IMR-90 (cell line): Measurements from ENCODE around the gene RMND5B. TPM values are rescaled to one million over a fixed set of nuclear protein-coding genes. Genes with fewer than 3 reads are reported as not detected.

Source experiments
- ATAC-seq: fragments of 200-7000 bp; cut with Tn5 transposase; 2 replicates; pipeline ENCODE4 v1.9.1; 2020; ENCODE audit warnings: low read depth, mild to moderate bottlenecking, moderate library complexity
- BruUV-seq: library from RNA; stranded (reverse); fragments of 400-500 nt; replicated peaks from 2 replicates; lab custom pipeline; 2021; lab: Mats Ljungman, UMichigan
- CTCF ChIA-PET: fragments of 300-600 bp; formaldehyde crosslinking; extraction: SDS; loops from one replicate; lab custom pipeline; 2021; ENCODE audit warnings: antibody characterized with exemption; lab: Yijun Ruan, JAX
- POLR2A ChIA-PET: fragments of 300-600 bp; sonication (Branson Sonifier 250); formaldehyde crosslinking; loops from one replicate; lab custom pipeline; 2022; ENCODE audit warnings: antibody characterized with exemption; ENCODE audit not compliant: unreplicated experiment; lab: Charles Lee
- DNase-seq: peaks from one replicate; pipeline ENCODE4 v3.0.0; 2013
- H2AFZ ChIP-seq: replicated peaks from 2 replicates; pipeline ENCODE3; 2013; ENCODE audit warnings: low read length, mild to moderate bottlenecking; ENCODE audit not compliant: poor library complexity
- H2AK5ac ChIP-seq: 2 replicates; pipeline ENCODE4 v1.6.1; 2013; ENCODE audit warnings: low read depth, low read length, inconsistent platforms
- H2AK9ac ChIP-seq: replicated peaks from 2 replicates; pipeline ENCODE3; 2013; ENCODE audit warnings: mild to moderate bottlenecking, low read depth, low read length, moderate library complexity; ENCODE audit not compliant: poor library complexity
- H2BK120ac ChIP-seq: 2 replicates; pipeline ENCODE4 v1.6.1; 2013; ENCODE audit warnings: low read depth, low read length, inconsistent platforms
- H2BK15ac ChIP-seq: 3 replicates; pipeline ENCODE4 v1.6.1; 2013; ENCODE audit warnings: low read depth, low read length, inconsistent platforms
- H2BK20ac ChIP-seq: 2 replicates; pipeline ENCODE4 v1.6.1; 2013; ENCODE audit warnings: low read depth, mild to moderate bottlenecking, inconsistent platforms, low read length, moderate library complexity
- H2BK5ac ChIP-seq: 2 replicates; pipeline ENCODE4 v1.6.1; 2013; ENCODE audit warnings: mild to moderate bottlenecking, low read depth, low read length, inconsistent platforms; ENCODE audit not compliant: poor library complexity, severe bottlenecking
- H3K14ac ChIP-seq: replicated peaks from 2 replicates; pipeline ENCODE4 v1.6.1; 2013; ENCODE audit warnings: low read depth, low read length, inconsistent platforms
- H3K18ac ChIP-seq: 2 replicates; pipeline ENCODE4 v1.6.1; 2013; ENCODE audit warnings: low read depth, low read length, control low read depth
- H3K23ac ChIP-seq: 2 replicates; pipeline ENCODE4 v1.6.1; 2013; ENCODE audit warnings: low read depth, low read length, inconsistent platforms
- H3K27ac ChIP-seq: 2 replicates; pipeline ENCODE4 v1.5.1; 2013; ENCODE audit warnings: mild to moderate bottlenecking, control low read depth, low read length; ENCODE audit not compliant: insufficient read depth
- H3K27me3 ChIP-seq: 2 replicates; pipeline ENCODE4 v1.6.1; 2013; ENCODE audit warnings: low read length; ENCODE audit not compliant: control insufficient read depth, insufficient read depth
- H3K36me3 ChIP-seq: 2 replicates; pipeline ENCODE4 v1.6.1; 2013; ENCODE audit warnings: low read length, mixed read lengths; ENCODE audit not compliant: control insufficient read depth, insufficient read depth
- H3K4ac ChIP-seq: 2 replicates; pipeline ENCODE4 v1.6.1; 2013; ENCODE audit warnings: low read depth, low read length, inconsistent platforms
- H3K4me1 ChIP-seq: 2 replicates; pipeline ENCODE4 v1.6.1; 2013; ENCODE audit warnings: low read length, mixed read lengths; ENCODE audit not compliant: control insufficient read depth, insufficient read depth
- H3K4me2 ChIP-seq: 2 replicates; pipeline ENCODE4 v1.6.1; 2013; ENCODE audit warnings: low read depth, mild to moderate bottlenecking, control low read depth, low read length, moderate library complexity
- H3K4me3 ChIP-seq: 2 replicates; pipeline ENCODE4 v1.5.1; 2013; ENCODE audit warnings: low read depth, mild to moderate bottlenecking, control low read depth, low read length, moderate library complexity; ENCODE audit not compliant: insufficient read depth
- H3K56ac ChIP-seq: 2 replicates; pipeline ENCODE4 v1.6.1; 2013; ENCODE audit warnings: low read length, inconsistent platforms; ENCODE audit not compliant: insufficient read depth; ENCODE audit errors: extremely low read depth
- H3K79me1 ChIP-seq, 2 experiments: 2 replicates each; pipeline ENCODE4 v1.6.1; 2013; ENCODE audit warnings: low read length in 2 of 2, inconsistent platforms in 1 of 2, low read depth in 1 of 2
- H3K9ac ChIP-seq: 2 replicates; pipeline ENCODE4 v1.6.1; 2013; ENCODE audit warnings: low read depth, low read length, control low read depth
- H3K9me1 ChIP-seq: 2 replicates; pipeline ENCODE4 v1.6.1; 2013; ENCODE audit warnings: low read length, inconsistent platforms; ENCODE audit not compliant: insufficient read depth
- H3K9me3 ChIP-seq: 2 replicates; pipeline ENCODE4 v1.6.1; 2013; ENCODE audit warnings: low read length; ENCODE audit not compliant: control insufficient read depth, insufficient read depth
- H4K20me1 ChIP-seq: 2 replicates; pipeline ENCODE4 v1.6.1; 2013; ENCODE audit warnings: low read length, inconsistent platforms; ENCODE audit not compliant: insufficient read depth
- H4K5ac ChIP-seq: 2 replicates; pipeline ENCODE4 v1.6.1; 2013; ENCODE audit warnings: mild to moderate bottlenecking, low read depth, low read length, control low read depth
- H4K8ac ChIP-seq, 2 experiments: 2 replicates each; pipeline ENCODE4 v1.6.1; 2013; ENCODE audit warnings: low read depth in 2 of 2, low read length in 2 of 2, control low read depth in 1 of 2, inconsistent platforms in 1 of 2
- H4K91ac ChIP-seq: 2 replicates; pipeline ENCODE4 v1.6.1; 2013; ENCODE audit warnings: low read depth, low read length, inconsistent platforms; ENCODE audit not compliant: insufficient read depth
- BHLHE40 ChIP-seq: fragments of 150-350 bp; IDR thresholded peaks from 2 replicates; pipeline ENCODE4 v1.6.1; 2016; ENCODE audit warnings: mild to moderate bottlenecking, low read depth, low read length
- CHD1 ChIP-seq: IDR thresholded peaks from 2 replicates; pipeline ENCODE4 v1.6.1; 2012; ENCODE audit warnings: low read depth, low read length, improper control_type of control experiment
- FOS ChIP-seq: fragments of 150-350 bp; IDR thresholded peaks from 2 replicates; pipeline ENCODE4 v1.6.1; 2016; ENCODE audit warnings: low read depth, low read length
- MAFK ChIP-seq: IDR thresholded peaks from 2 replicates; pipeline ENCODE4 v1.6.1; 2012; ENCODE audit warnings: low read depth, low read length, improper control_type of control experiment
- MAZ ChIP-seq: IDR thresholded peaks from 2 replicates; pipeline ENCODE4 v1.6.1; 2012; ENCODE audit warnings: low read depth, mild to moderate bottlenecking, low read length, improper control_type of control experiment, moderate library complexity, borderline replicate concordance
- MXI1 ChIP-seq: IDR thresholded peaks from 2 replicates; pipeline ENCODE4 v1.6.1; 2012; ENCODE audit warnings: low read depth, mild to moderate bottlenecking, low read length, moderate library complexity, borderline replicate concordance
- NFE2L2 ChIP-seq: fragments of 150-350 bp; IDR thresholded peaks from 2 replicates; pipeline ENCODE4 v1.6.1; 2016; ENCODE audit warnings: low read depth, mild to moderate bottlenecking, low read length
- POLR2A ChIP-seq: IDR thresholded peaks from 2 replicates; pipeline ENCODE4 v1.6.1; 2012; ENCODE audit warnings: mild to moderate bottlenecking, low read depth, low read length
- RAD21 ChIP-seq: IDR thresholded peaks from 2 replicates; pipeline ENCODE4 v1.6.1; 2012; ENCODE audit warnings: low read length, improper control_type of control experiment
- RCOR1 ChIP-seq: IDR thresholded peaks from 2 replicates; pipeline ENCODE4 v1.6.1; 2012; ENCODE audit warnings: mild to moderate bottlenecking, low read length, improper control_type of control experiment; ENCODE audit not compliant: insufficient replicate concordance
- WGBS, 2 experiments: methylation state at CpG; one replicate each; pipeline versions ENCODE4 v1.1.5 to v1.1.7; 2013; ENCODE audit warnings: missing lambda C conversion rate in 2 of 2; ENCODE audit not compliant: insufficient read length in 1 of 2; ENCODE audit errors: extremely low coverage in 2 of 2; 5-methylcytosine and 5-hydroxymethylcytosine counted together
- dilution Hi-C: fragments of 300-500 bp; cut with HindIII; formaldehyde crosslinking; loops from one replicate; pipeline ENCODE4 v1.14.3; 2018; ENCODE audit warnings: low sequenced_read_pairs; ENCODE audit not compliant: unreplicated experiment
- in situ Hi-C: fragments of 300-500 bp; cut with MboI; formaldehyde crosslinking; loops from 3 replicates; pipeline ENCODE4 v1.14.3; 2019; ENCODE audit warnings: low sequenced_read_pairs, inconsistent platforms, mixed read lengths
- intact Hi-C: fragments of 100-400 bp; cut with micrococcal nuclease; formaldehyde crosslinking; loops from 2 replicates; pipeline ENCODE4 v1.10.0; 2022
- polyA plus RNA-seq, 3 experiments: library from polyadenylated mRNA; depleted of rRNA; stranded (reverse); fragments of >200 nt; gene quantifications; 2 replicates each; pipeline ENCODE4 v1.2.3, GENCODE V29; 2012; ENCODE audit warnings: low replicate concordance in 1 of 3
- total RNA-seq: library from RNA; depleted of rRNA; stranded (reverse); fragments of >200 nt; gene quantifications from 2 replicates; pipeline ENCODE4 v1.2.3, GENCODE V29; 2012
- TF ChIP-seq, protein P1 (sequence below): fragments of 150-350 bp; IDR thresholded peaks from 2 replicates; pipeline ENCODE4 v1.6.1; 2017; ENCODE audit warnings: mild to moderate bottlenecking, antibody characterized with exemption, low read length, low read depth
- TF ChIP-seq, protein P2 (sequence below): conservative IDR thresholded peaks from 2 replicates; pipeline ENCODE4 v1.5.1; 2012; ENCODE audit warnings: mild to moderate bottlenecking, low read depth, low read length, improper control_type of control experiment
- TF ChIP-seq, protein P3 (sequence below): fragments of 150-350 bp; IDR thresholded peaks from 2 replicates; pipeline ENCODE4 v1.6.1; 2016; ENCODE audit warnings: low read depth, mild to moderate bottlenecking, low read length, moderate library complexity, borderline replicate concordance

Gene RMND5B
- total and polyA plus RNA-seq, 2 of the 4 experiments (the other 2 are of a cell fraction), result 14.0 to 19.5 TPM

- peaks cover 14% of the 10 kb centered on the region for H3K27me3 ChIP-seq
- no peak overlapping the region; the same call in 1 of the 2 replicates for H3K4ac ChIP-seq
- peak overlapping the region; percentile 63 for H2AK9ac ChIP-seq
- H2BK120ac ChIP-seq, result peak overlapping the region; percentile 40; the same call in 1 of the 2 replicates
- H2AFZ ChIP-seq, result peak overlapping the region; percentile 82
- in situ Hi-C loops (no loop called here), dilution Hi-C loops (no loop called here), intact Hi-C loops (no loop called here)
- no peak overlapping the region; the same call in 1 of the 2 replicates for H3K4me3 ChIP-seq
- no peak overlapping the region for H2BK20ac ChIP-seq
- peaks cover 6% of the 10 kb centered on the region; the same call in 1 of the 2 replicates for H3K4me1 ChIP-seq
- no peak overlapping the region for H4K91ac ChIP-seq
- H3K23ac ChIP-seq, result no peak overlapping the region
- H3K9ac ChIP-seq, result peak overlapping the region; percentile 24; the same call in 1 of the 2 replicates
- no peak for DNase-seq
- no peaks in the 10 kb centered on the region for H3K36me3 ChIP-seq
- ChIA-PET POLR2A (no interaction called here), CTCF (interaction anchor here (0.6 to 0.9 kb wide), 5 partner anchors 8 to 45 kb away, joined by 3 to 4 read pairs (median 4); no protein-coding TSS in a partner anchor)
- H3K56ac ChIP-seq, result no peak overlapping the region
- no peak overlapping the region; the same call in 1 of the 2 replicates for H3K18ac ChIP-seq
- no peaks in the 10 kb centered on the region; the same call in 1 of the 2 replicates for H4K20me1 ChIP-seq
- 89% methylated on average over 23 of the region's 38 CpGs; no CpG with 5 or more reads in 1 of the 2 experiments for WGBS, 2 experiments
- no peak overlapping the region for H3K27ac ChIP-seq
- H2BK5ac ChIP-seq, result no peak overlapping the region
- no peaks in the 10 kb centered on the region for H3K9me3 ChIP-seq
- no peak for ATAC-seq
- peak overlapping the region in 1 of 2 experiments; percentile 40; a peak in 2 of 4 replicates for H4K8ac ChIP-seq
- H3K79me1 ChIP-seq, result no peaks in the 10 kb centered on the region
- H3K14ac ChIP-seq, result no peak overlapping the region
- no peak overlapping the region for H2AK5ac ChIP-seq
- H3K4me2 ChIP-seq, result peak overlapping the region; percentile 58; the same call in 1 of the 2 replicates
- no peak overlapping the region for H2BK15ac ChIP-seq
- H4K5ac ChIP-seq, result peak overlapping the region; percentile 57; the same call in 1 of the 2 replicates
- BruUV-seq, result no TSS peak
- H3K9me1 ChIP-seq, result no peaks in the 10 kb centered on the region
- TF ChIP-seq POLR2A, result no peak
- TF ChIP-seq, protein P1, sequence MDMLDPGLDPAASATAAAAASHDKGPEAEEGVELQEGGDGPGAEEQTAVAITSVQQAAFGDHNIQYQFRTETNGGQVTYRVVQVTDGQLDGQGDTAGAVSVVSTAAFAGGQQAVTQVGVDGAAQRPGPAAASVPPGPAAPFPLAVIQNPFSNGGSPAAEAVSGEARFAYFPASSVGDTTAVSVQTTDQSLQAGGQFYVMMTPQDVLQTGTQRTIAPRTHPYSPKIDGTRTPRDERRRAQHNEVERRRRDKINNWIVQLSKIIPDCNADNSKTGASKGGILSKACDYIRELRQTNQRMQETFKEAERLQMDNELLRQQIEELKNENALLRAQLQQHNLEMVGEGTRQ, result no peak
- no peak for TF ChIP-seq RAD21
- TF ChIP-seq NFE2L2, result no peak
- TF ChIP-seq, protein P2, sequence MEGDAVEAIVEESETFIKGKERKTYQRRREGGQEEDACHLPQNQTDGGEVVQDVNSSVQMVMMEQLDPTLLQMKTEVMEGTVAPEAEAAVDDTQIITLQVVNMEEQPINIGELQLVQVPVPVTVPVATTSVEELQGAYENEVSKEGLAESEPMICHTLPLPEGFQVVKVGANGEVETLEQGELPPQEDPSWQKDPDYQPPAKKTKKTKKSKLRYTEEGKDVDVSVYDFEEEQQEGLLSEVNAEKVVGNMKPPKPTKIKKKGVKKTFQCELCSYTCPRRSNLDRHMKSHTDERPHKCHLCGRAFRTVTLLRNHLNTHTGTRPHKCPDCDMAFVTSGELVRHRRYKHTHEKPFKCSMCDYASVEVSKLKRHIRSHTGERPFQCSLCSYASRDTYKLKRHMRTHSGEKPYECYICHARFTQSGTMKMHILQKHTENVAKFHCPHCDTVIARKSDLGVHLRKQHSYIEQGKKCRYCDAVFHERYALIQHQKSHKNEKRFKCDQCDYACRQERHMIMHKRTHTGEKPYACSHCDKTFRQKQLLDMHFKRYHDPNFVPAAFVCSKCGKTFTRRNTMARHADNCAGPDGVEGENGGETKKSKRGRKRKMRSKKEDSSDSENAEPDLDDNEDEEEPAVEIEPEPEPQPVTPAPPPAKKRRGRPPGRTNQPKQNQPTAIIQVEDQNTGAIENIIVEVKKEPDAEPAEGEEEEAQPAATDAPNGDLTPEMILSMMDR, result no peak
- no peak for TF ChIP-seq MAFK
- no peak for TF ChIP-seq RCOR1
- TF ChIP-seq MAZ, result no peak
- TF ChIP-seq MXI1, result no peak
- no peak for TF ChIP-seq BHLHE40
- TF ChIP-seq FOS, result no peak
- TF ChIP-seq, protein P3, sequence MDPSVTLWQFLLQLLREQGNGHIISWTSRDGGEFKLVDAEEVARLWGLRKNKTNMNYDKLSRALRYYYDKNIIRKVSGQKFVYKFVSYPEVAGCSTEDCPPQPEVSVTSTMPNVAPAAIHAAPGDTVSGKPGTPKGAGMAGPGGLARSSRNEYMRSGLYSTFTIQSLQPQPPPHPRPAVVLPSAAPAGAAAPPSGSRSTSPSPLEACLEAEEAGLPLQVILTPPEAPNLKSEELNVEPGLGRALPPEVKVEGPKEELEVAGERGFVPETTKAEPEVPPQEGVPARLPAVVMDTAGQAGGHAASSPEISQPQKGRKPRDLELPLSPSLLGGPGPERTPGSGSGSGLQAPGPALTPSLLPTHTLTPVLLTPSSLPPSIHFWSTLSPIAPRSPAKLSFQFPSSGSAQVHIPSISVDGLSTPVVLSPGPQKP, result no peak
- TF ChIP-seq CHD1, result no peak
Measured at GRCh38 chr5:178121391-178122276, 9.2 kb upstream of the RMND5B start.
